Measurements from ENCODE around the gene JUN.
A peak's percentile ranks its signal among the peaks of the same experiment; 100 is the strongest.

The JUN gene

GRCh38 chr1:58783993-58784757 lies at the start of gene JUN:
JUN (minus strand) TSS chr1:58784047; CDS start chr1:58783070, 977 bp downstream.
- DNase-seq = peak; percentile 95

- DNase-seq = no peak
Measured at GRCh38 chr1:58833166-58833565, 49.3 kb upstream of the JUN start.

- no peak for DNase-seq
Measured at GRCh38 chr1:58830291-58830690, 46.4 kb upstream of the JUN start.

GRCh38 chr1:58829866-58830265 lies 46.0 kb upstream of the JUN start:
- no peak for DNase-seq

- no peak for DNase-seq
Measured at GRCh38 chr1:58827298-58827697, 43.5 kb upstream of the JUN start.

- DNase-seq = no peak
Measured at GRCh38 chr1:58824753-58825389, 41.0 kb upstream of the JUN start.

- DNase-seq = no peak
Measured at GRCh38 chr1:58823481-58824010, 39.7 kb upstream of the JUN start.

GRCh38 chr1:58821309-58821708 lies 37.5 kb upstream of the JUN start:
- DNase-seq = no peak

- DNase-seq = no peak
Measured at GRCh38 chr1:58818976-58819375, 35.1 kb upstream of the JUN start.

GRCh38 chr1:58818075-58818474 lies 34.2 kb upstream of the JUN start:
- no peak for DNase-seq

- no peak for DNase-seq
Measured at GRCh38 chr1:58816747-58817221, 32.9 kb upstream of the JUN start.

GRCh38 chr1:58816072-58816746 lies 32.4 kb upstream of the JUN start:
- peak; percentile 44 for DNase-seq

- no peak for DNase-seq
Measured at GRCh38 chr1:58815686-58816071, 31.8 kb upstream of the JUN start.

GRCh38 chr1:58815069-58815685 lies 31.3 kb upstream of the JUN start:
- no peak for DNase-seq

- no peak for DNase-seq
Measured at GRCh38 chr1:58814251-58815068, 30.6 kb upstream of the JUN start.

- no peak for DNase-seq
Measured at GRCh38 chr1:58813801-58814200, 30.0 kb upstream of the JUN start.

GRCh38 chr1:58813361-58813760 lies 29.5 kb upstream of the JUN start:
- DNase-seq = no peak

- DNase-seq = no peak
Measured at GRCh38 chr1:58812926-58813325, 29.1 kb upstream of the JUN start.

GRCh38 chr1:58812468-58812867 lies 28.6 kb upstream of the JUN start:
- DNase-seq = no peak

- DNase-seq = no peak
Measured at GRCh38 chr1:58811303-58811702, 27.5 kb upstream of the JUN start.

GRCh38 chr1:58809325-58810010 lies 25.6 kb upstream of the JUN start:
- DNase-seq = no peak

- DNase-seq = no peak
Measured at GRCh38 chr1:58808077-58808476, 24.2 kb upstream of the JUN start.

Measured in SHP77 treated with DMSO at 0.1 percent for 48 hours (cell line).